HG03175 (cell line): ENCODE measurements around the gene GSDME.
A peak's percentile ranks its signal among the peaks of the same experiment; 100 is the strongest.

Source experiments
- ATAC-seq: cut with Tn5 transposase; IDR thresholded peaks from one replicate; pipeline ENCODE4 v1.9.1; 2021; ENCODE audit warnings: mild to moderate bottlenecking, moderate library complexity; ENCODE audit not compliant: unreplicated experiment

GSDME gene

DNA sequence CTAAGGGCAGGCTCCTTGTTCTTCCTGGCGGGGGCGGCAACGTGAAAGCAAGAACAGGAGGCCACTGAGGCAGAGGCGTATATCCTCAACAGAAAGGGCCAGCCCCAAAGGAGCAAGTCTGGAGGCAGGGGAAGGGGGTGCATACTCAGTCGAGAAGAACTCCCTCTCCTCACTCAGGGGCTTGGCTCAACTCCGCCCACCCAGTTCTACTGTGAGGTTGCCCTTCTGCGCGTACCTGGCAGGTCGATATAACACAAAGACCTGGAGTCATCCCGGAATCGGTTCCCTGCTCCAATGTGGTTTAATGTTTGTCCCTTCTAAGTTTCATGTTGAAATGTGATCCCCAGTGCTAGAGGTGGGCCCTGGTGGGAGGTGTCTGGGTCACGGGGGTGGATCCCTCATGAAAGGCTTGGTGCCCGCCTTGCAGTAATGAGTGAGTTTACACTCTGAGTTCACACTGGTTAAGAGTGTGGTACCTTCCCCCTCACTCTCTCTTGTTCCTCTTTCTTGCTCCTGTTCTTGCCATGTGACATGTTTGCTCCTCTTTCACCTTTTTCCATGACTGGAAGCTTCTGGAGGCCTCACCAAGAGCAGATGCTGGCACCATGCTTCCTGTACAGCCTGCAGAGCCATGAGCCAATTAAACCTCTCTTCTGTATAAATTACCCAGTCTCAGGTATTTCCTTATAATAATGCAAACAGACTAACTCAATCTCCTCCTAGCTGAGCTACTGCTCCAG is 32.6 kb downstream of the GSDME start:
- no peak for ATAC-seq

DNA sequence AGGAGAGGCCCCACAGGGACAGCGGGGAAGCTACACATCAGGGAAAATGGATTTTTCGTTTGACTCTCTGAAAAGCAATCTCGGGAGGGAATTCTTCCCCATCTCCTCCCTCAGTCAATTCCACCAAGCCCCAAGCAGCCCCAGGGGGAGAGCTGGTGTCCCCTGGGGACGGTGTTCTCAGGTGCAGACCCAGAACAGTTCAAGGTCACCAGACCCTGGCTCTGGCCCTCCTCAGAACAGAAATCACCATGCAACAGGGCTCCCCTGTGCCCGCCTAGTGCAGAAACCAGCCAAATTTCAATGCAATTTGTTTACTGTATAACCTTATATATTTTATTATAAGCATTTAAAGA is 34.1 kb downstream of the GSDME start:
- ATAC-seq: no peak

DNA sequence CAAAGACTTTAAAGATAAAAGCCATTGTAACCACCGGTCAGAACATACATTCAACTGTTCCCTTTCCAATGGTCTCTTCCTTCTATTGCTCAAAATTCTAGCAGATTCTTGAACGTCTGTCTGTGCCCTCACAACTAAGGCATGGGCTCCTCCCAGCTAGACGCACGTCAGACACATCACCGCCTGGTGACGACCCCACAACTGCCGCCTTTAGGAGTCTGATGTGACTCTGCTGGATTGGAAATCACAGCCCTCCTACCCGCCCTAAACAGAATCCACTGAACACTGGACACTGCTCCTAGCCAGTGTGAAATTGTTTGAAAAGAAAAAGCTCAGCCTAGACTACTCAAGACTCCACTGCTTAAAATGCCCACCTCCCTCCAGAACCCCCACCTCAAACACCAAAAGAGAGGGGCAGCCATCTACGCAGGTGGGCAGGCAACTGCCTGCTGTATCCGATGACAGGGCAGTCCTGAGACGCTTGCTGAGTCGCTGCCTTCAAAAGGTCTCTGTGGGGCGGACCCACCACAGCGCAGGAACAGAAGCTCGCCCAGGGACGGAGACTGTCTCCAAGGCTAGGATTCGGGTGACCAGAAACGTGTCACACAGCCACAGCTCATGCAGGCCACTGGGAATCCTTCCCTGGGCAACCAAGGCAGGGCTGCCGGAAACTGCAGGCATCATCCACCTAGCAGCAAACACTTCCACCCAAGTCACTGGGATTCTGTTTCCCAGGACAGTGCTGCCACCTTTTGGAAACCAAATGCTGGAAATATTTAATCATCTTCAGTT is 34.7 kb downstream of the GSDME start:
- no peak for ATAC-seq

DNA sequence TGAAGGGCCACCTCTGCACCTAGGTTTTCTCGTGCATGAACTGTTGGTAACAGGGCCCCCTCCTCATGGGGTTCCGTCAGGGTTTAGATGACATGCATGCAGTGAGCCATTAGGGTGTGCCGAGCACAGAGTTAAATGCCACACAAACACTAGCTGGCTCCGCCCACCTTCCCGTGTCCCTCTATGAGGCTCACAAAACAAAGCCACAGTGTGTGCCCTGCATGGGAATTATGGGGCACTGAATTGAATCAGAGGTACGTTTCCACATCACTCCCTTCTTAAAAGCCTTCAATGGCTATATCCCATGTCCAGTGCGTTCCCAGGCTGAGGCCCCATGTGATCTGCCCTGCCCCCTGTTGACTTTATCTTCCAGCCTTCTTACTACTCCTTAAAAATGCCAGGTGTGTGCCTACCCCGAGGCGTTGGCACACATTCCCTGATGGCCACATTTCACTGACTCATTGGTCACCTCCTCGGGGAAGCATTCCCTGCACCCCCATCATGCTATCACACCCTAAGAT is 35.7 kb downstream of the GSDME start:
- ATAC-seq: no peak

DNA sequence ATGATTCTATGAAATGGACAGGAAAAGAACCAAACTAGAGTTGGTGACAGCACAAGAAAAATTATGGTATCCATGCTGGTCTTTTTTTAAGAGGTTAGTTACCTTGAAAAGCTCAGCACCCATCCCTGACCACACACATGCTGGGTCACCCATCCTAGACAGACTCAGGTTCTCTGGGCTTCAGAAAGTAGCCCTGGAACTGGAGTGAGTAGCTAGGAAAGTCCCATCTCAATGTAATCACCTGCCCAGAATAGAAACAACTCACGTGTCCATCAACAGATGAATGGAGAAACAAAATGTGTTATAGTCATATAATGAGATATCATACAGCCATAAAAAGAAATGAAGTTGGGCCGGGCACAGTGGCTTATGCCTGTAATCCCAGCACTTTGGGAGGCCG is 37.0 kb downstream of the GSDME start:
- no peak for ATAC-seq

DNA sequence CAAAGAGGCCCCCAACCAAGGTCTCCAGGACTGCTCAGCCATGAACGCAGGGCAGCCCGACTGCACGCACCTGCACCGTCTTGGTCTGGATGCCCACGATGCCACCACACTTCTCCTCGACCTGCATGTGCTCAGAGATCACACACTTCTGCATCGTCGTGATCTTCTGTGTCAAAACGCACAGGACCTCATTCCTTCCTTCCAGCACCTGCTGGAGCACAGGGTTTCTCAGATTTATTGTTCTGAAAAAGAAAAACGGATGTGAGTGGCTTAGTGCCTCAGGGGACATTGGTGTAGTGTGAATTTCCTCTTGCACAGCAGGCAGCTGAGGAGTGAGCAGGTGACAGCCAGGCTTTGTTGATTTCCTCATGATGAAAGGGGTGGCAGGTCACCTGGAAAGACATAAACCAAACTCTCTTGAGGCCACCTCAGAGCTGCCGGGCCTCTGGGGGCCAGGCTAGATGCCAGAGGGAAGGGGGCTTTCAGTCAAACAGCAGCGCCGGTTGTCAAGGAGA is 38.2 kb downstream of the GSDME start:
- ATAC-seq: peak; percentile 71

DNA sequence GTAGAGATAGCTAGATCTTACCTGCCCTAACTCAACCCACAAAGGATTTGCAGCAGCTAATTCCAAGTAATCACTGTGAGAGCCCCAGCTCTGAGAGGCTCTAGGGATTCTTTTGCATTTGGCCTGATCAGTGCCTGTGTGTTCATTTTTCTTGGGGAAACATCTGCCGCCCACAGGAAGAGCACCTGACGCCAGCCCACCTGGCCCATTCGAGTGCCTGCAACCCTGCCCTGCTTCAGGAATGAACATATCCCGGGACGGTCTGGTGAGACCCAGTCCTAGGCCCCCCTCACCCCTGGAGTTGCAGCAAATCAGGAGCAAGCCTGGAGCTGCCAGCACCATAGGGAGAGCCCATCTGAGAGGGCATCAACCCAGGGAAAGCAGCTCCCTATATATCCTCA is 38.8 kb downstream of the GSDME start:
- ATAC-seq: no peak

DNA sequence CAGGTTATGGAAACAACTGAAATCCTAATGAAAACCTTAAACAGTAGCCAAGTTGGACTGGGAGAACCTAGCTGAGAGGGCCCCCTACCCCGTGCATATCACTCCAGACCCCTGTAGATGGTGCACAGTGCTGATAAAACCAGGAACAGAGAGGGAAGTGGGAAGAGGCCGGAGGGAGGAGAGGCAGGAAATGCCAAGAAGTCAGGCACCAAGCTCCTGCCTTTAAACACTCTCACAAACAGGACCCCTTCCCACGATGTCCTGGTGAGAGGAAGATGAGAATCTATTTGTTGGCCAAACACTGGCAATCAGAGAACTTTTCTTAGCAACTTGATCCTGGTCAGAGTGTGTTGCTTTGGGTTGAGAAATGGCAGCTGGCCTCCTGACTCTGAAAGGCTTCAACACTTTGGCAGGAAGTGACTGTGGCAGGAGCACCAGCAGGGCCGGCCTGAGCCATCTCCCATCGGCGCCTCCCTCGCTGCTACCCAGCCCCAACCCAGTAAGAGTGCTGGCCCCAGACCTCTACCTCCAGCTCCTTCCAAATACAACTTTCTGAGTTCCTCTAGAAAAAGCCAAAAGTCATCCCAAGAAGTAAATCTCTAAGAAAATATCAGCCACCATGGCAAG is 39.5 kb downstream of the GSDME start:
- ATAC-seq: no peak

DNA sequence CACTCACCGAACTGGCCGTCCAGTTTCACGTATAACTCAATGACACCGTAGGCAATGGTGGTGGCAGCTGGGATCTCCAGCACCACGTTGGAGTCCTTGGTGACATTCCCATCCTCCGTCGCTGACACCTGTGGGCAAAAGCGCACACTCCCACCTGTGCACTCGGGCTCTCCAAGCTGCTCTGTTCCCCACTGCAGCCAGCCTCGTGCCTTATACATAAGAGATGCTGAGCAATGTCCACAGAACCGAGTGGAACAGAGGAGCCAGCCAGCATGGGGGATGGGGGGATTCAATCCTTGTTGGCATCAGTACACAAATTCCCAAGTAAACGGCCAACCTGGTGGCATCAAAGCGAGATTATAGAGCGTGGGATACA is 40.0 kb downstream of the GSDME start:
- ATAC-seq: no peak

DNA sequence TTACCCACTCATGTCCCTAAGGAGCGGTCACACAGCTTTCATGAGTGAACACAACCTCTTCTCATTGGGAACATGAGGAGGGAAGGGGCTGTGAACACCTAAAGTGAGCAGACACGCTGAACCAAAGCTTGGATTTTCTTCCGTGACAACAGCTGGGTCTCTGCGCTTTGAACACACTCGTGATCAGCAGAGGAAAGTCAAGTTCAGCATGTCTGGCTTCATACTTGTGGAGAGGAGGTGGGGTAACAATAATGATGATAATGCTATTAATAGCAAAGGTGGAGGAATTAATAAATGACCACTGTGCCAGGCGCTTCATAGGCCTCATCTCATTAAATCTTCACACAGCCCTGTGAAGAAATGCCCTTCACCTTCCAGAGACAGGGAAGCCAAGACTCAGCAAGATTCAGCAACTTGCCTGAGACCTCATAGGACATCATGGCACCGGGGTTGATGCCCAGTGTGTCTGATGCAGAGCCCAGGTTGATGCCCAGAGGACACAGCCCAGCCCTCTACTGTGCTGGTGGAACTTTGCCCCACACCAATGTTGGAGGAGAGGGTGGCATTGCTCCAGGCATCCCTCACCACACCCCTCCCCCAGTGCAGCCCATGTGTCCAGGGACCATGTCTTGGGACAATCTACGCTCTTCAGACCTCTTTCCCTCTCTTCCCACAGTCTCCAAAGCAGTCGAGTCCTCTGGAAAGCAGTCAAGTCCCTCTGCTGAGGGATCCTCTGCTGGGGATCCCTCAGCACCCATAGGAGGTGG is 40.6 kb downstream of the GSDME start:
- no peak for ATAC-seq

DNA sequence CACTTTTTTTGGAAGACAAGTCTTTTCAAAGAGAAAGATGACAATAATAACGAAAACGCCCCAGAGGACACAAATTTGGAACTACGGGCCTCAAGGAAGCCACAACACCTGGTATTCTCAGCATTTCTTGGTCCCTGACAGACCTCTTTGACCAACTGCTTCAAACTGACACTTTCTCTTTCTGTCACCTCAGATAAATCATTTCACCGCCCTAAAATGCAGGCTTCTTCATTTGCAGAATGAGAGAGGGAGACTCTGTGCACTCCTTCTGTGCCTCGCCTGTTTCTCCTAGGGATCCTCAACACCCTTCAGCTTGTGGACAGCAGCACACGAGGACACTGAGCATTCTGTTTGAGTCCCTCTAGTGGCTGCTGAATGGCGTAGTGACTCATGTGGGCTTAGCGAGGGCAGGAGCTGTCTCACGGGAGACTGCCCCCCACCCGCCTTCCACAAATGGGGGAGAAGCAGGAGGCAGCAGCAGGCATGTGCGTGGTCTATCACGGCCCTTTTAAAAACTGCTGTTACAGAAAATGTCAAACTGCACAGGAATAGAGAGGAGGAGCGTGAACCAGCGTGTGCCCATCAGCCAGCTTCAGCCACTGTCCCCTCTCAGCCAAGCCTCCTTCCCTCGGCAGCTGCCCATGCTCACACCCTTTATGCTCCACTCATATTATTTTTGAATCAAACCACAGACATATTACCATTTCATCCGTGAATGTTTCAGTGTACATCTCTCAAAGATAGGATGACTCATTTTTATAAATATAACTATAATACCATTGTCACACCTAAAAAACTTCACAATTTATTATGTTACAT is 41.4 kb downstream of the GSDME start:
- peak; percentile 36 for ATAC-seq

DNA sequence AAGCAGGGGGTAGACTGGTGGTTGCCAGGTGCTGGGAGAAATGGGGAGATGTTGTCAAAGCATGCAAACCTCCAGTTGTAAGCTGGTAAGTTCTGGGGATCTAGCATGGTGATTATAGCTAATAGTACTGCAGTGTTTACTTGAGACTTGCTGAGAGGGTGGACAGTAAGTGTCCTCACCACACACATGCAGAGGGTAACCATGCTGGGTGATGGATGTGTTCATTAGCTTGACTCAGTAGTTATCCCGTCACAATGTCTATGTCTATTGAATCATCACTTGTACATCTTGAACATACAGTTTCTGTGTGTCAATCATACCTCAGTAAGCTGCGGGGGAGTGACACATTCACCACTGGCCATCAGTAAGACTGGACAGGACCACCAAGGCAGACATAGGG is 42.1 kb downstream of the GSDME start:
- ATAC-seq: no peak

DNA sequence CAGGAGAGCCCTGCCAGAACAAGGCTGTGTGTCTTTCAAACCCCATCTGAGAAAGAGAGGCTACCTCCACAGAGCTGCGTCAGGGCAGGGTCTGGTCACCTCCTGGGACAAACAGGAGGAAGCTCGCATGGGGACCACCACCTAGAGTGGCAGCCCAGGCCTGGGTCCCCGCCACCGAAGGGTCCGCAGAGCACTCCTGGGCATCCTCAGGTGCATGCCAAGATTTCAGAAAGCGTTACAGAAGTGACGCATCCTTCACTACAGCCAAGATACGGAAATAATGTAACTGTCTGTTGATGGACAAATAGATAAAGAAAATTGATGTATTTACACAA is 42.6 kb downstream of the GSDME start:
- ATAC-seq: no peak

DNA sequence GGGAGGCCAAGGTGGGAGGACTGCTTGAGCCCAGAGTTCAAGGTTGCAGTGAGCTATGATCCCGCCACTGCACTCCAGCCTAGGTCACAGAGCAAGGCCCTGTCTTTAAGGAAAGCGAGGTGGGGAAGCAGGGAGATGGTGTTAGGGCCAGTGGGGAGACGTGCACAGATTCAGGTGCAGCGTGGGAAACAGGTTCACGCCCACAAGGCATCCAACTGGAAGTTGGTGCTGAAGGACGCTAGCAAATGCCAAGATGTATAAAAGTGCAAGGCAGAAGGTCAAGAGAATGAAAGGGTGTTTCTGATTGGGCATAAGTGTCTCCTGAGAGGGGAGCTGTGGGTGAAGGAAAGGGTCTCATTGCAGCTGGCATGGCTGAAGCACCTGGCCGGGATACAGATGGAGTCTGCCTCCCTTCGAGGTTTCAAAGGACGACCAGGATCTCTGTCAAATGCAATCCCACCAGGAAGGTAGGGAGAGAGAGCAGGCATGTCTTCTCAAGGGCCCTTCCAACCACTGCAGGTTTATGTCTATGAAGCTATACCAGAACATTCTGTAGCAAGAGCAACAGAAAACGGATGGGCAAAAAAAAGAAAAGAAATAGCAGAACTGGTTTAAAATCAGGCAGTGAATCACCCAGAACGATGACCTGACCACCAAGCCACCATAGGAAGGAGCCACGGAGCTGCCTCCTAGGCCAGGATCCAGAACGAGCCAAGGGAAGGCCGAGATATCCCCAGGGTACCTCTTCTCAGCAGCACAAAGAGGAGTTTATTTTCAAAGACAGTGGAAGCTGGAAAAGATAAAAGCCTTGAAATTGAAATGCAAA is 43.2 kb downstream of the GSDME start:
- ATAC-seq: no peak

DNA sequence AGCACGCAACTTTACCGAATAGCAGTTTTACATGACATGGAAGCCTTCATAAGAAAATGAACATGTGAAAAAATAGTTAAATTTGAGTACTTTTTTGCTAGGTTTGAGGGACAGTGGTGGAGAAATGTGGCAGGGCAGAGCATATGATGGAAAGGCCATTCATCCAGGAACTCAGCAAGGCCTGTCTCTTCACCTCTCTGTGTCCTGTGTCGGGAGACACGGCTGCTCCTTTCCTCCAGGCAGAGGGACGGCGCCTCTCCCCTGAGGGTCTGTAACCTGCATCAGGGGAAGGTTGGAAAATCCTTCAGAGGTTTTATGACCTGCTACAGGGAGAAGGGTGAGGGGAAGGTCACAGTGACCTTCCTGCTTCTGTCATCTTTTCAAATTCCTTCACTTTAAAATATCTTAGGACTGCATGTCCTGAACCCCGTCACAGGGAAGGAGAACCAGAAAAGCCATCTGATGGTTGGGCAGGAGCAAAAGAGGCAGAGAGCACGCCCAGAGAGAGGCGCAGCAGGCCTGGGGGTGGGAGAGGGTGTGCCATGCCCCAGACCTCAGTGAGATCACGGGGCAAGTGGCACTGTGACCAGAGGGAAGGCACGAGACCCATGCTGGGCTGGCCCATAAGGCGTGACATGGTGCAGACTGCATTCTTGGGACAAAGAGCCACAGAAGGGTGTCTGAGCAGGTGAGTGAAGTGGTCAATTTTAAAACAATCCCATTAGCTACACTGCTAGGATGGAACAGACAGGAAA is 44.0 kb downstream of the GSDME start:
- no peak for ATAC-seq

DNA sequence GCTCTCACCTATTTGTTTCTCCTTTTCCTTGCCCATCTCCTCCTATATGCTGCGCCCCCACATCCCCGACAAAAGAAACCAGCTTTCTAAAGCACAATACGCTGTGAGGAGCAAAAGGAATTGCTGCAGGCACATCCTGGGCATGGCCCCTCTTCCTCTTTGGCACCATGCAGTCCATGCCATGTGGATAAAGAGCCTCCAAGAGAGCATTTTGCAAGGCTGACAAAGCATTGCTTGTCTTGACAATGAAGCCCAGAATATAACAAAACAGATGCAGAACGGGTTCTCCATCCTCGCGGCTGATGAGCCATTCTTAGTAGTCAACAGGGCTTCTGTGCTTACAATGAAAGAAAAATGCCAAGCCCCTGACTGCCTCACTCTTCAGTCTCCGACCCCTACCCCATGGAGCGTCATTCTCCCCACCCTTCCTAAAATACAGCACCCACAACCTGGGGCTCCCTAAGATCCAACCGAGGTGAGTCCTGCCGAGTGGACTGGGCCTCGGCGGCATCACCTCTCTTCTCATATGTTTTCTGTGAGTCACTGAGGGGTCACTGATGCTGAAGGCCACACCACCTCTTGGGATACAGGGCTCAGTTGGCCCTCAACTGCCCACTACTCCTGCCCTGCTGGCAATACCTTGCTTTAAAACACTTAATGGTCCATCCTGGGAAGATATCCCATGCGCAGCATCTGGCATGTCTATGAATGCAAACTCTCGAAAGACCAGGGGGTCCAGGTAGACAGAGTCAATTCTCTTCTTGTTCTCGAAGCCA is 47.5 kb downstream of the GSDME start:
- ATAC-seq: no peak

DNA sequence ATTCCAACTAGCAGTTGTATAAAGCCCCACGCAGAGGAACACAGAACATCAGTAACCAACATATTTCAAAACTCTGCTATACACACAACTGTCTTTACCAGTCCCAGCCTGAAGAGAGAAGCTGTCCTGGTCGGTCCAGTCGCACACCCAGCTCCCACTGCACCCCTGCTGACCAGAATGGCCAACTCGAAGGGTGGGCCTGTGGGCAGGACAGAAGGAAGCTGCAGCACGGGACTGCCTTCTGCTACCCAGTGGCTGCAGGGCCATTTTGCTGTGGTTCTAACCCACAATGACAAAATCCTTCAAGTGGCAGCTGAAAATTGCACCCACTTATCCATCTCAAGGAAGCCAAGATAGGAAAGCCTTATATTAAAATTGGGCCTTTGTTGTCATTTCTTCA is 48.2 kb downstream of the GSDME start:
- ATAC-seq: no peak
